ENCODE measurements around the gene PAOX. TPM values are rescaled to one million over a fixed set of nuclear protein-coding genes. Genes with fewer than 3 reads are reported as not detected.

PAOX gene
- total RNA-seq (1 to 10 TPM; 1.5 to 4.4 (median 2.5) TPM), polyA plus RNA-seq (1 to 10 TPM; 3.8 to 4.1 TPM)
- long read RNA-seq, donor 1, transcript PAOX-201 (7 exons, 1,858 nt) = major isoform, 15 of 21 reads
- long read RNA-seq, donor 1, partial matches to known transcripts = 3 of 21 reads
- long read RNA-seq, donor 1, other reads (novel, unspliced or antisense) = 2 of 21 reads
- long read RNA-seq, donor 2, transcript PAOX-201 (7 exons, 1,858 nt) = major isoform, 6 of 14 reads
- long read RNA-seq, donor 2, partial matches to known transcripts = 4 of 14 reads
- long read RNA-seq, donor 2, other reads (novel, unspliced or antisense) = 1 of 14 reads
- long read RNA-seq, donor 3, partial matches to known transcripts = 0 of 1 reads
- long read RNA-seq, donor 3, other reads (novel, unspliced or antisense) = 1 of 1 reads

DNA sequence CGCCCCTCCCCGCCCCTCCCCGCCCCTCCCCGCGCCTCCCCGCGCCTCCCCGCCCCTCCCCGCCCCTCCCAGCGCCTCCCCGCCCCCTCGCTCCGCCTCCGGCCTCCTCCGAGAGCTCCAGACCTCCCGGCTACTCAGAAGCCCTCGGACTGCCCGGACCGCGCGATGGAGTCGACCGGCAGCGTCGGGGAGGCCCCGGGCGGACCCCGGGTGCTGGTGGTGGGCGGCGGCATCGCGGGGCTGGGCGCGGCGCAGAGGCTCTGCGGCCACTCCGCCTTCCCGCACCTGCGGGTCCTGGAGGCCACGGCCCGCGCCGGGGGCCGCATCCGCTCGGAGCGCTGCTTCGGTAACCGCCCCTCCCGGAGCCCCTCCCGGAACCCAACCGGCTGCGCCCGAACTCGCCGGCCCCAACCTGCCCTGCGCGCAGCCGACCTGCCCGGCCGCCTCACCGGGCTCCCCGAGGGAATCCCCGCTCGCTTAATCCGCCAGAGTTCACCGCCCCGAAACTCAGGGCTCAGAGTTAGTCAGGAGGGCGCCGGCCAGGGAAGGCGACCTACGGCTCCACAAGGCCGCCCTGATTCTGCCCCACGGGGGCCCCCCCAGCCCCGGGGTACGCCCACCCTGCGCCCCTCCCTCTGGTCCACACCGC is at the start of gene PAOX:
Gene PAOX (plus strand): TSS at position 111 of the 649 bp plus-strand sequence. CDS start 55 bp downstream, at position 166.
- Histone ChIP-seq H3K36me3 (peaks cover 0 to 24% (median 0%) of the 10 kb centered on the region in 9 donors), H3K27ac (peak within 1 kb of the TSS in 9 of 10 donors; percentile 63 to 91 (median 85)), H3K4me1 (peaks cover 1 to 26% (median 16%) of the 10 kb centered on the region in 9 donors), H3K9me3 (no peaks in the 10 kb centered on the region), H3K4me3 (peak within 1 kb of the TSS; percentile 71 to 97 (median 86)), H3K27me3 (no peaks in the 10 kb centered on the region)
- DNase-seq = peak; percentile 74 to 82
- intact Hi-C loops (cut with DNase I) = no loop called here
- TF ChIP-seq, protein P1, sequence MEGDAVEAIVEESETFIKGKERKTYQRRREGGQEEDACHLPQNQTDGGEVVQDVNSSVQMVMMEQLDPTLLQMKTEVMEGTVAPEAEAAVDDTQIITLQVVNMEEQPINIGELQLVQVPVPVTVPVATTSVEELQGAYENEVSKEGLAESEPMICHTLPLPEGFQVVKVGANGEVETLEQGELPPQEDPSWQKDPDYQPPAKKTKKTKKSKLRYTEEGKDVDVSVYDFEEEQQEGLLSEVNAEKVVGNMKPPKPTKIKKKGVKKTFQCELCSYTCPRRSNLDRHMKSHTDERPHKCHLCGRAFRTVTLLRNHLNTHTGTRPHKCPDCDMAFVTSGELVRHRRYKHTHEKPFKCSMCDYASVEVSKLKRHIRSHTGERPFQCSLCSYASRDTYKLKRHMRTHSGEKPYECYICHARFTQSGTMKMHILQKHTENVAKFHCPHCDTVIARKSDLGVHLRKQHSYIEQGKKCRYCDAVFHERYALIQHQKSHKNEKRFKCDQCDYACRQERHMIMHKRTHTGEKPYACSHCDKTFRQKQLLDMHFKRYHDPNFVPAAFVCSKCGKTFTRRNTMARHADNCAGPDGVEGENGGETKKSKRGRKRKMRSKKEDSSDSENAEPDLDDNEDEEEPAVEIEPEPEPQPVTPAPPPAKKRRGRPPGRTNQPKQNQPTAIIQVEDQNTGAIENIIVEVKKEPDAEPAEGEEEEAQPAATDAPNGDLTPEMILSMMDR (IDR thresholded peaks at IDR 0.05) = no peak
- 4 to 7% methylated on average over 39 to 67 of the region's 78 CpGs for WGBS, 2 donors
- ATAC-seq = peak; percentile 49 to 75 (median 57)

DNA sequence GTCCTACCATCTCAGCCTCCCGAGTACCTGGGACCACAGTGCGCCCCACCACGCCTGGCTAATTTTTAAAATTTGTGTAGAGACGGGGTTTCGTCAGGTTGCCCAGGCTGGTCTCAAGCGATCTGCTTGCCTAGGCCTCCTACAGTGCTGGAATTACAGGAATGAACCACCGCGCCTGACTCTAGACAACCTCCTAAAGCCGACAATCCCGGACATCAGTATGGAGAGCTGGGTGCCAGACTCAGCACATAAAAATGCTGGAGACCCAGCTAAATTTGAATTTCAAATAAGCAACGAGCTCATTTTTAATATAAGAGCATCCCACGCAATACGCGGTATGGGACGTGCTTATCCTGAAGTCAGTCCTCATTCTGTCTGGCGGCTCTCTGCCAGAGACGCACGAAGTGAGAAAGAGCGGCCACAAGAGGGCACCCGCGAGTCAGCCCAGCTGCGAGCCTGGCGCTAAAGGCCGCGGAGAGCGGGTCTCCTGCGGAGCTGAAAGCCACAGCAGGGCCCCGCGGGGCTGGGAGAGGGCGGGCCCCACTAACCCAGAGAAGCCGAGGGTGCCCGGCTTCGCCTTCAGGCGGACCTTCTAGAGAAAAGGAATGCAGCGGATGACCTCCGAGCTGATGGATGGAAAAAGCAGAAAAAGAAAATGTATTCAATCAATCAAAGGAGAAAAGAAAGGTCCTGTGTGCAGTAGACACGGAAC is 49.4 kb upstream of the PAOX start:
- 7 to 8% methylated on average over 37 of the region's 37 CpGs for WGBS, 2 donors
- no peaks in the 10 kb centered on the region for H3K36me3 ChIP-seq
- H3K27me3 ChIP-seq = peaks cover 31 to 82% (median 81%) of the 10 kb centered on the region in 7 donors
- ATAC-seq (peak; percentile 70 to 91 (median 87)), DNase-seq (peak; percentile 82 to 88)
- no peak overlapping the region for H3K27ac ChIP-seq
- H3K9me3 ChIP-seq = no peaks in the 10 kb centered on the region
- intact Hi-C loops (cut with DNase I) = loop anchor here in 9 of 10 donors (5.0 to 10.0 kb wide), 4 partner anchors 185 to 278 kb away; partner anchors contain the start of gene CYP2E1 (in 6 of the 9)
- peaks cover 5 to 24% (median 15%) of the 10 kb centered on the region in 9 donors for H3K4me1 ChIP-seq
- H3K4me3 ChIP-seq = peak overlapping the region in 6 of 10 donors; percentile 10 to 39 (median 23)
- TF ChIP-seq, protein P1 (IDR thresholded peaks at IDR 0.05) = peak; percentile 91 to 99 (median 96)

DNA sequence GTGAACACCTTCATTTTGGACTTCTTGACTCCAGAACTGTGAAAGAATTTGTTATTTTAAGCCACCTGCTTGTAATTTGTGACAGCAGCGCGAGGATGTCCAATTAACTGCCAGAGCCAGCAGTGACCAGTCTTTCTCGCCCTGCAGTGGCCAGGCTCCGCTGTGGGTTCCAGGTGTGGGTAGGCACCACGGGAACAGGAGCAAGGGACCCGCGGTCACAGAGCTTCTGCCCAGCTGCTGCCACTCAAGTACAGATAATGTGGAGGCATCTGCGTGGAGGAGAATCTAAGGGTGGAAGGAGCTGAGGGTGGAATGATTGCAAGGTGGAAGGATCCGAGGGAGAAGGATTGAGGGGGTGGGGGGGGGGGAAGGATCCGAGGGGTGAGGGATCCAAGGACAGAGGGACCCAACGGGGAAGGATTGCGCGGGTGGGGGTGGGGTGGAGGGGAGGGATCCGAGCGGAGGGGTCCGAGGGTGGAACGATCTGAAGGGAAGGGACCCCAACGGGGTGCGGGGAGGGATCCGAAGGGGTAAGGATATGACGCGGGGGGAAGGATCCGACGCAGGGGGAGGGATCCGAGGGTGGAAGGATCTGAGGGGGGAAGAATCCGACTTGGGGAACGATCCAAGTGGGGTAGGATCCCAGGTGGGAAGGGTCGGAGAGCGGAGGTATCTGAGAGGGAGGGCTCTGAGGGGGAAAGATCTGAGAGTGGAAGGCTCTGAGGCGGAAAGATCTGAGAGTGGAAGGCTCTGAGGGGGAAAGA is 45.9 kb upstream of the PAOX start:
- Histone ChIP-seq H3K4me1 (peaks cover 13 to 33% (median 22%) of the 10 kb centered on the region in 9 donors), H3K36me3 (no peaks in the 10 kb centered on the region), H3K9me3 (no peaks in the 10 kb centered on the region), H3K27me3 (peaks cover 39 to 82% (median 81%) of the 10 kb centered on the region in 7 donors), H3K4me3 (no peak overlapping the region), H3K27ac (no peak overlapping the region)
- no peak for ATAC-seq
- intact Hi-C loops (cut with DNase I) = loop anchor here in 3 of 10 donors (5.0 to 10.0 kb wide), 2 partner anchors 192 to 274 kb away; partner anchors contain the start of gene CYP2E1 (in 1 of the 3)
- TF ChIP-seq, protein P1 (IDR thresholded peaks at IDR 0.05) = no peak
- no peak for DNase-seq
- WGBS, 2 donors = 79 to 83% methylated on average over 29 to 30 of the region's 30 CpGs

Data from heart right ventricle (tissue), 16 donors.